CD4-positive, alpha-beta T cell (primary cell): ENCODE data around the gene WDR5. TPM values are rescaled to one million over a fixed set of nuclear protein-coding genes. Genes with fewer than 3 reads are reported as not detected.

Source experiments
- ATAC-seq: fragments of 200-7000 bp; cut with Tn5 transposase; one replicate; pipeline ENCODE4 v1.10.0; 2022; ENCODE audit warnings: mild to moderate bottlenecking; ENCODE audit not compliant: poor library complexity
- CTCF ChIA-PET: fragments of 350-600 bp; sonication (Branson Sonifier 250); formaldehyde crosslinking; loops from one replicate; lab custom pipeline; 2021; ENCODE audit warnings: antibody characterized with exemption, inconsistent platforms; lab: Charles Lee
- POLR2A ChIA-PET: fragments of 350-600 bp; sonication (Branson Sonifier 250); formaldehyde crosslinking; loops from one replicate; lab custom pipeline; 2021; ENCODE audit warnings: antibody characterized with exemption, inconsistent platforms; lab: Charles Lee
- DNase-seq, 14 experiments: peaks; one replicate each; pipeline ENCODE4 v3.0.0-alpha.2; 2013 to 2020; ENCODE audit warnings: mixed read lengths in 2 of 14
- H3K27ac ChIP-seq, 2 donors: one replicate each; pipeline versions ENCODE4 v1.5.1 to v1.7.0; 2013; ENCODE audit warnings: low read length in 2 of 2, low read depth in 1 of 2, mild to moderate bottlenecking in 1 of 2
- H3K27me3 ChIP-seq, 2 experiments: 1 replicate in 1 of 2; 2 replicates in 1 of 2; pipeline versions ENCODE4 v1.6.1 to v1.7.0; 2013; ENCODE audit warnings: low read length in 2 of 2, control low read depth in 1 of 2, mild to moderate bottlenecking in 1 of 2, moderate library complexity in 1 of 2; ENCODE audit not compliant: insufficient read depth in 2 of 2, control insufficient read depth in 1 of 2
- H3K36me3 ChIP-seq: one replicate; pipeline ENCODE4 v1.6.1; 2013; ENCODE audit warnings: low read length, control low read depth; ENCODE audit not compliant: insufficient read depth
- H3K4me1 ChIP-seq: one replicate; pipeline ENCODE4 v1.6.1; 2013; ENCODE audit warnings: low read length, control low read depth; ENCODE audit not compliant: insufficient read depth
- H3K4me3 ChIP-seq: one replicate; pipeline ENCODE4 v1.5.1; 2013; ENCODE audit warnings: mild to moderate bottlenecking, low read length, moderate library complexity
- H3K9me3 ChIP-seq, 2 experiments: 1 replicate in 1 of 2; 2 replicates in 1 of 2; pipeline versions ENCODE4 v1.6.1 to v1.7.0; 2013; ENCODE audit warnings: low read length in 2 of 2, mild to moderate bottlenecking in 2 of 2, control low read depth in 1 of 2, moderate library complexity in 1 of 2; ENCODE audit not compliant: control insufficient read depth in 1 of 2, insufficient read depth in 1 of 2
- H3K27ac Mint-ChIP-seq: one replicate; pipeline ENCODE4 v1.8.0; 2020; ENCODE audit warnings: mixed read lengths
- H3K27me3 Mint-ChIP-seq: one replicate; pipeline ENCODE4 v1.8.0; 2021; ENCODE audit warnings: mixed read lengths
- H3K36me3 Mint-ChIP-seq: one replicate; pipeline ENCODE4 v1.8.0; 2021; ENCODE audit warnings: low read depth, mixed read lengths
- H3K4me1 Mint-ChIP-seq: one replicate; pipeline ENCODE4 v1.8.0; 2021; ENCODE audit warnings: low read depth, mixed read lengths
- H3K4me3 Mint-ChIP-seq: one replicate; pipeline ENCODE4 v1.8.0; 2020; ENCODE audit warnings: mild to moderate bottlenecking, mixed read lengths
- H3K9me3 Mint-ChIP-seq: one replicate; pipeline ENCODE4 v1.8.0; 2020; ENCODE audit warnings: mixed read lengths
- intact Hi-C, 2 experiments: fragments of 100-400 bp; cut with DNase I in 1 of 2; cut with micrococcal nuclease in 1 of 2; formaldehyde crosslinking; loops; one replicate each; pipeline versions ENCODE4 v1.15.1 to v1.9.0; 2023 to 2025; cut with DNase I, micrococcal nuclease
- total RNA-seq, 174 experiments: library from RNA in 2 of 174; stranded (reverse) in 2 of 174; gene quantifications; one replicate each; pipeline ENCODE4 v1.2.3 and lab custom pipeline; 2021 to 2026
- TF ChIP-seq, protein P1 (sequence below): fragments of 200-600 bp; IDR thresholded peaks from one replicate; pipeline ENCODE4 v1.8.0; 2022; ENCODE audit warnings: antibody characterized with exemption, mild to moderate bottlenecking

The WDR5 gene
- total RNA-seq, 2 experiments from 2014 or later: 14.9 to 16.9 TPM

- H3K36me3 Mint-ChIP-seq: no peaks in the 10 kb centered on the region
These were observed 52.1 kb downstream of the WDR5 start for GRCh38 chr9:134187891-134188385.

DNA sequence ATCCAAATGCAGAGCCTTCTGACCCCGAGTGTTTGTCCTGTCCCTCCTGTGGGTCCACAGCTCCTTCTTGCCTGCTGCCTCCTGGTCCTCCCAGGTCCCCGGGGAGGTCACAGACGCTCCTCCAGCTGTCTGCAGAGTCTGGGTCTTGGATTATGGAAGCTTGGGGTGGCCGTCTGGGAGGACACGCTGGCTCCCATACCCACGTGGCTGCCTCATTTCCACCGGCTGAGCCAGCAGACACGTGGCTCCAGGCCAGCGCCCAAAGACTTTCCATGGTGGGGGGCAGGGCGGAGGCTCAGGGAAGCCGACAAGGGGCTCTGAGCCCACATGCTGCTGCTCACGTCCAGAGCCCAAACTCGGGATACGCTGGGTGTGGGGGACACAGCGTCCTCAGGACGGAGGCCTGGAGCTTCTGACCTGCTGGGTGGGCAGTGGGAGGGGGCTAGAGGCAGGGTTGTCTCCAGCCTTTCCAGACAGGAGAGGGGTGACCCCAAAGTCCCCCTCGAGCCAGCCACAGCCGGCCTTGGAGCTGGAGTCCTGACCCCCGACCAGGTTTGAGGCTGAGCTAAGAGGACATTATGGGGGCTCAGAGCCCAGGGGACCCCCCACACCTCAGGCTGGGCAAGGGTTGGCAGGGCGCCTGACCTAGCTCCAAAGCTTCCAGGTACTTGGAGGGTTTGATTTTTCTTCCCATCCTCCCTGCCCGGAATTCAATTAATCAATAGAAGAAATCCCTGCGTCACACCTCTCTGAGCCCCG, 52.7 kb downstream of the WDR5 start:
- no peak overlapping the region for H3K27ac ChIP-seq
- Mint-ChIP-seq H3K27me3 (no peaks in the 10 kb centered on the region), H3K4me3 (no peak overlapping the region), H3K9me3 (no peaks in the 10 kb centered on the region), H3K36me3 (no peaks in the 10 kb centered on the region), H3K4me1 (peaks cover 18% of the 10 kb centered on the region), H3K27ac (no peak overlapping the region)
- peaks cover 11% of the 10 kb centered on the region for H3K4me1 ChIP-seq
- no peaks in the 10 kb centered on the region for H3K27me3 ChIP-seq
- no peak overlapping the region for H3K4me3 ChIP-seq
- DNase-seq (no peak), ATAC-seq (no peak)
- no peaks in the 10 kb centered on the region for H3K9me3 ChIP-seq
- TF ChIP-seq, protein P1, sequence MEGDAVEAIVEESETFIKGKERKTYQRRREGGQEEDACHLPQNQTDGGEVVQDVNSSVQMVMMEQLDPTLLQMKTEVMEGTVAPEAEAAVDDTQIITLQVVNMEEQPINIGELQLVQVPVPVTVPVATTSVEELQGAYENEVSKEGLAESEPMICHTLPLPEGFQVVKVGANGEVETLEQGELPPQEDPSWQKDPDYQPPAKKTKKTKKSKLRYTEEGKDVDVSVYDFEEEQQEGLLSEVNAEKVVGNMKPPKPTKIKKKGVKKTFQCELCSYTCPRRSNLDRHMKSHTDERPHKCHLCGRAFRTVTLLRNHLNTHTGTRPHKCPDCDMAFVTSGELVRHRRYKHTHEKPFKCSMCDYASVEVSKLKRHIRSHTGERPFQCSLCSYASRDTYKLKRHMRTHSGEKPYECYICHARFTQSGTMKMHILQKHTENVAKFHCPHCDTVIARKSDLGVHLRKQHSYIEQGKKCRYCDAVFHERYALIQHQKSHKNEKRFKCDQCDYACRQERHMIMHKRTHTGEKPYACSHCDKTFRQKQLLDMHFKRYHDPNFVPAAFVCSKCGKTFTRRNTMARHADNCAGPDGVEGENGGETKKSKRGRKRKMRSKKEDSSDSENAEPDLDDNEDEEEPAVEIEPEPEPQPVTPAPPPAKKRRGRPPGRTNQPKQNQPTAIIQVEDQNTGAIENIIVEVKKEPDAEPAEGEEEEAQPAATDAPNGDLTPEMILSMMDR: no peak
- intact Hi-C loops: no loop called here
- ChIA-PET POLR2A (no interaction called here), CTCF (no interaction called here)
- H3K36me3 ChIP-seq: no peaks in the 10 kb centered on the region

More at GRCh38 chr9:134187891-134188385, 52.1 kb downstream of the WDR5 start:
- H3K9me3 Mint-ChIP-seq: no peaks in the 10 kb centered on the region
- Histone ChIP-seq H3K27ac (no peak overlapping the region), H3K36me3 (no peaks in the 10 kb centered on the region), H3K4me3 (no peak overlapping the region), H3K27me3 (no peaks in the 10 kb centered on the region), H3K4me1 (peaks cover 8% of the 10 kb centered on the region), H3K9me3 (no peaks in the 10 kb centered on the region)
- TF ChIP-seq, protein P1: no peak
- ATAC-seq (no peak), DNase-seq (no peak)
- ChIA-PET CTCF (no interaction called here), POLR2A (interaction anchor here (0.9 kb wide), 1 partner anchor 122 kb away, joined by 3 read pairs; no protein-coding TSS in a partner anchor)
- H3K4me3 Mint-ChIP-seq: no peak overlapping the region
- no peaks in the 10 kb centered on the region for H3K27me3 Mint-ChIP-seq
- no peak overlapping the region for H3K27ac Mint-ChIP-seq
- intact Hi-C loops: no loop called here
- peaks cover 18% of the 10 kb centered on the region for H3K4me1 Mint-ChIP-seq

GRCh38 chr9:134189145-134189469, 53.2 kb downstream of the WDR5 start:
- ATAC-seq: no peak
- no peaks in the 10 kb centered on the region for H3K36me3 Mint-ChIP-seq
- no peak overlapping the region for H3K4me3 ChIP-seq
- no peaks in the 10 kb centered on the region for H3K27me3 Mint-ChIP-seq
- H3K4me3 Mint-ChIP-seq: no peak overlapping the region
- no peak for DNase-seq
- peaks cover 17% of the 10 kb centered on the region for H3K4me1 ChIP-seq
- TF ChIP-seq, protein P1: no peak
- no peak overlapping the region for H3K27ac ChIP-seq
- H3K4me1 Mint-ChIP-seq: peaks cover 18% of the 10 kb centered on the region
- H3K9me3 Mint-ChIP-seq: no peaks in the 10 kb centered on the region
- POLR2A ChIA-PET: no interaction called here
- no peak overlapping the region for H3K27ac Mint-ChIP-seq
- CTCF ChIA-PET: no interaction called here
- no peaks in the 10 kb centered on the region for H3K36me3 ChIP-seq
- intact Hi-C loops: no loop called here
- no peaks in the 10 kb centered on the region for H3K27me3 ChIP-seq
- H3K9me3 ChIP-seq: no peaks in the 10 kb centered on the region
